Measurements from ENCODE around the gene SPSB2.

- TF ChIP-seq CTCF (IDR thresholded peaks at IDR 0.05; ENCODE audit: low read depth, low read length) (no peak), EZH2phosphoT487 (IDR thresholded peaks at IDR 0.05; ENCODE audit: low read depth) (no peak)
Measured at GRCh38 chr12:6845395-6845794, 27.7 kb downstream of the SPSB2 start.
